Stimulated activated CD4-positive, alpha-beta T cell treated with anti-CD3 and anti-CD28 coated beads, Interleukin-12 subunit alpha, Interleukin-12 subunit beta, amount 100 ng/mL, for 24 hours (primary cell): Measurements from ENCODE around the gene PLCB1.

ENCODE experiments used
- DNase-seq, 2 experiments: peaks; one replicate each; pipeline ENCODE4 v3.0.0-alpha.2; 2020; ENCODE audit warnings: low read depth in 2 of 2

PLCB1 gene

DNA sequence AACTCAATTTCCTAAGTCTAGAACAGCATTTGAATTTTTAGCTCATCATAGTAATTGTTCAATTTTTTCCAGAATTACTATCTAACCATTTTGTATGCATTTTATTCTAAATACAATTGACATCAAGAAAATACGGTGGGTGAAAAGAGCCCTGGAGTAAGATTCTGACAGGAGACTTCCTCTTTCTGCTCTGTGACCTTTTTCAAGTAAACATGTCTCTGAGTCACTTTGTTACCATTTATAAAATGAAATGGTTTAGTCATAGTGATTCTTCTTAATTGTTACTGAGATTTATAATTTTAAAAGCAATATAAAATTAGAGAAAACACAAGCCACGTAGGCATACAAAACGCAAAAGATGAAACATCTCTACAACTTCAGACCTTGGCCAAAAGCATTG lies 80.2 kb downstream of the PLCB1 start:
- no peak for DNase-seq

DNA sequence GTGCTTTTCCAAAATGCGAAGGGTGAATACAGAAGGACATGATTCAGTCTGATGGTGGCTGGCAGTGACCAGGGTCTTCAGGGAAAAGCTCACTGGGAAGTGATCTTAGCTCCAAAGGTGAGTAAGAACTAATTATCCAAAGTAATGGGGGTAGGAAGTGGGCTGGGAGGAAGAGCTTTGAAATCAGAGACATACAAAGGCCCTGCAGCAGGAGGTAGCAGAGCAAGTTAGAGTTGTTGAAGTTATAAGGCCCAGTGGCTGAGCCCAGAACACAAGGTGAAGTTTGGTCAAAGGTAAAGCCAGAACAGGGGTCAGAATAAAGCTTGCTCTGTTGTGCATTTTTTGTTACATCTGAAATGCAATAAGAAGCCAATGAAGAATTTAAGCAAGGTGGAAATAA lies 81.2 kb downstream of the PLCB1 start:
- DNase-seq: no peak

DNA sequence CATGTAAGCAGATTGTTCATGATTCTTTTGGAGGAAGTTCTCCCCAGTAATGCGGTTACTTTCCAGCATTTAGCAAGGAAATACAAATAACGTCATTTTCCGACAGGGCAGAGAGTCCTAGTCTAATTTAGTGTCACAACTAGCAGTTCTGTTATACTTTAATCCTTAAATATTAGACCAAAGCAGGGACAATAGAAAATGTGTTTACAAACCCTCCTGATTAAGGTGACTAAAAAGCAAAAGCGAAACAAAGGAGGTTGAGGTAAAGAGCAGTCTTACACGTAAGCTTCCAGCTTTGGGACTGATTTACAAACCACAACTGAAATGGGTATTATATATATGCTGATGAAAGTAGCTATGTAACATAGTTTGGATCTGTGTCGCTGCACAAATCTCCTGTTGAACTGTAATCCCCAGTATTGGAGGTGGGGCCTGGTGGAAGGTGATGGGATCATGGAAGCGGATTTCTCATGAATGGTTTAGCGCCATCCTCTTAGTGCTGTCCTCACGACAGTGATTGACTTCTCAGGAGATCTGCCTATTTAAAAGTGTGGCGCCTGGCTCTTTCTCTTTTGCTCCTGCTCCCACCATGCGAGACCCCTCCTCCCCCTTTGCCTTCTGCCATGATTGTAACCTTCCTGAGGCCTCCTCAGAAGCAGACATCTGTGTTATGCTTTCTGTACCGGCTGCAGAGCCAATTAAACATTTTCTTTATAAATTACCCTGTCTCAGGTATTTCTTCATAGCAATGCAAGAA lies 81.9 kb downstream of the PLCB1 start:
- DNase-seq: no peak

DNA sequence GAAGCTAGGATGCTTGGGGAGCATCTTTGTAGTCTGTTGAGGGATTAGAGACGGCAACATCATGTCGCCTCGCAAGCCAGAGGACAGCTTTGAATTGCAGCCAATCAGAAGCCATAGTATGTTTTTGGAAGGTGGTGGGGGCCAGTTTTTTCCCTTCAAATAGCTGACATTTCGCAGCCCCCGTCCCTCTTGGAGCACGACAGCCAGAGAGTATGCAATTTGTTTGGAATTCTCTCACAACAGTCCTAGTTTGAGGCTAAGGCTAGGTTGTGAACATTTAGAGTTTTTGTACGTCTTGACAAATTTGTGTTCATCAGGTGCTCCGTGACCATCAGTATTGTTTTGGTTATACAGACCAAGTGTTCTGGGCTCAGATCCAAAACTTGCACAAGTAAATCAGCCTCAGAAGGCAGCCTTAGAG lies 83.3 kb downstream of the PLCB1 start:
- no peak for DNase-seq

DNA sequence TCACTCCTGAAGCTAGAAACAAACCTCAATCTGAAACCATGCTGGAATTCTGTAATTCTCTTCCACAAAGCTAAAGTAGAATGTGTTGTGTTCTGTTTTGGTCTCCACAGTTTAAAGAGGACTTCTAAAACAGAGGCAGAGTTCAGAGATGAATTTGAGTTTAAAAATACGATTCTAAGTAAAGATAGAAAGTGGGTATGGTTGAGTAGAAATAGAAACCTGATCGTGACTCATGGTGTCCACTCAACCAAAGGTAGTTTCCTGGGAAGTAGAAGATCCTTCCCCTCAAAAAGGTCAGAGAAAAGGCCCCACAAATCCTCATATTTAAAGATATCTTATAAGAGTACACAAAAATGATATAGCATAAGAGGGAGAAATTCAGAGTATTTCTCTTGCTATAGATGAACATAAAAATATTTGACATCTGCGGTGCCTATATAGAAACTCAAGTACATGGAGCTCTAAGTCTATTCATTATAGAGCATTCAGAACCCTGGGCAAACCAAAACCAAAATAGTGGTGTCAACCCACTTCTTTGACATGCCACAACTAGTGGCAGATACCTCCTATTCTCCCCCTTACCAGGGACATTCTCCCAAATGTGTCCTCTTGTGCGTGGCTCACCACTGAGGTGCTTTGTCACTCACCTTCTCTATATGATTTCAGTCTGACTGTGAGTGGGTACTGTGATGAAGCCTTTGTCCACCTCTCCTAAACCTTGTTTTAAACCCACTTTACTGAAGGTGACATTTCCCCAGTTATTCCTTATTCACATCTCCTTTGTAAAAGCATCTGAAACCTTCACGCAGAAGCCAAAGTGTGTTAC lies 84.5 kb downstream of the PLCB1 start:
- DNase-seq: no peak

GRCh38 chr20:8218861-8219260 lies 86.8 kb downstream of the PLCB1 start:
- DNase-seq: no peak

DNA sequence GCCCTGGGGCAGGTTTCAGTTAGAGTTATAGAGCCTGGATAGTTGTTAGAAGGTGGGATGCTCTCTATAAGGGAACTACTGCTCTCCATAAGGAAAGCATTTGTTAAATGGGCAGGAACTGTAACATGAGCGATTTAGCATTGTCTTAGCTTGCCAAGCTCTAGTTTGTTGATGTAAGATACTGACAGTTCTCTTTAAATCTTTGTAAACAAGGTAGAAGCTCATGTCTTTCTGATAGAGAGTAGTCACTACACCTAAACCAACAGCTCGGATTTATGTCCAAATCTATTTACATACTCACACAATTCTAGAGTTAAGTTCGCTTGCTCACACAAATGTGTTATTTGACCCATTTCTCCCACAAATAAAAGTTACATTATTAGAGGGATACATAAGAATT lies 87.3 kb downstream of the PLCB1 start:
- DNase-seq: no peak

GRCh38 chr20:8220716-8221115 lies 88.7 kb downstream of the PLCB1 start:
- no peak for DNase-seq

DNA sequence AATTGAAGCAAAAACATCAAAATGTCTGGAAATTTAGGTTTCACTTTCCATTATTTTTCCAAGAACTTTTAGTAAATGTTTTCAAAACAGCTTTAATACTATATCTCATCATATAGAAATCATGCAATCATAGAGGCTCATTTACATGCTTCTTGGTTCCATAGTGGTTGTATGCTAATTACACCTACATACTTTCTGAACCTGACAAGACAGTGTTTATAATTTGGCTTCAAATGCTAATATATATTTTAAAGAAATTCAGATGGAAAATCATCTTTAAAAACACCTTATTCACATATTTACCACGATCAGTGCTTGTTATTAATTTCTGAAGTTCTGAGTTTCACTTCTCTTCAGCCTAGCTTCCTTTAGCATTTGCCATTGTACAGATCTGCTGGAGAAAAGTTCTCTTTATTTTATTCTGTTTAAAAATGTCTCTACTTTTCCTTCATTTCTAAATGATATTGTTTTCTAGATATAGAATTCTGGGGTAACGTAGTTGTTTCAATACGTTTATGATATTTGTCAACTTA lies 89.9 kb downstream of the PLCB1 start:
- no peak for DNase-seq

DNA sequence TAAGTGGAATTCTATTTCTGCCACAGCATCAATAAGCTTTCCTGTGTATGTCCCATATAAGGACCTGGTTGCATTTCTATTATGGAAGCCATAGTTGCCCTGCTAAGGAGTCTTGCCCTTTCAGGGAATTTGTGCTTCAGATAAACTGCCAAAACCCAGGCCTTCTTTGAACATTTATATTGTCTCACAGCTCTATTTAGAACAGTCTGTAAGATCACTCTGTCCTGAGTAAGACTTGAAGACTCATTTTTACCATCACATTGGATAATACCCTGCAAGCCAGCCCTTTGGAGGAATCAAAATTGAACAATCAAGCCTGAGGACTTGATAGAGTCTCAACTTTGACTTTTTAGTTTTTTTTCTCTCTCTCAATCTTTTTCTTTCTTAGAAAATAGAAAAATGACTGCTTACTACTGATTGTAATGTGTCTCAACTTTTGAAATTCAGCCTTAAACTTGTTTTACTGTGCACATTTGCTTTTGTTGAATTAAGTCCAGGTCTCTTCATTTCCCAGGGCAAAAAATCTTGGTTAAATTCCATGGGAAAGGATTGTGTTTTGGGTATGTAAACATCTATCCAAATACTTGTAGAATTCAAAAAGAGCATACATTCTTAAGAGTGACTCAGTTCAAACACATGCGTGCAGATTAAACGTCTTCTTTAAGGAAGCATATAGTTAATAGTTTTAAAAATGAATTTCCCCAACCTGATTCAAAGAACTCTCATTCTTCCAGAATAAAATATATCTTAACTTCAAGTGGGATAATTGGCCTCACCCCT lies 91.2 kb downstream of the PLCB1 start:
- DNase-seq: no peak

- no peak for DNase-seq
These were observed 93.6 kb downstream of the PLCB1 start for GRCh38 chr20:8225658-8226057.

GRCh38 chr20:8226106-8226505 lies 94.0 kb downstream of the PLCB1 start:
- DNase-seq: no peak

- DNase-seq: no peak
These were observed 95.2 kb downstream of the PLCB1 start for GRCh38 chr20:8227293-8227692.

DNA sequence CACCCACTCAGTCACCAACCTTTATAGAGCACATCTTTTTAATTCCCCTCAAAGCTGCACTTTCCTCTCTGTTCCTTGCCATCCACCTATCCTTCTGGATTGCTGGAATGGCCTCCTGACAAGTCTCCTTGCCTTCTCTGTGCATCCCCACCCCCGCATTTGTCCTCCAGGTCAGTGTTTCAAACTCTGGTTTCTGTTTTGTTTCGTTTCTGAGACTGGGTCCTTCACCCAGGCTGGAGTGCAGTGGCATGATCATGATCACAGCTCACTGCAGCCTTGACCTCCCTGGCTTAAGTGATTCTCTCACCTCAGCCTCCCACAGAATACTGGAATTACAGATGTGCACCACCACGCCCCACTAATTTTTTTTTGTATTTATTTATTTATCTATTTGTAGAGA lies 96.2 kb downstream of the PLCB1 start:
- no peak for DNase-seq

- DNase-seq: no peak
These were observed 97.0 kb downstream of the PLCB1 start for GRCh38 chr20:8229090-8229489.

DNA sequence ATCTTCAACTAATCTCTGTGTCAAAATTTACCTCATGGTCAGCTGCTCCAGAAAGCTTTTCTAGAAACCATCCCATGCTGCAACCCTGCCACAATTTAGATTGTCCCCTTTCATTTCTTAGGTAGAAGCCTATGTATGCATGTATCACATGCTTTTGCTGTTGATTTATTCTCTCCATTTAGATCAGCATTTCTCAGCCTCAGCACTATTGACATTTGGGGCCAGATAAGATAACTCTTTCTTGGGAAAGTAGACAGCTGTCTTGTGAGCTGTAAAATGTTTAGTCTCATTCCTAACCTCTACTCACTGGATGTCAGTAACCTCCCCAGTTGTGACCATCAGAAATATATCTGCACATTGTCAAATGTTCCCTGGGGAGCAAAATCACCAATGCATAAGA lies 99.0 kb downstream of the PLCB1 start:
- no peak for DNase-seq

DNA sequence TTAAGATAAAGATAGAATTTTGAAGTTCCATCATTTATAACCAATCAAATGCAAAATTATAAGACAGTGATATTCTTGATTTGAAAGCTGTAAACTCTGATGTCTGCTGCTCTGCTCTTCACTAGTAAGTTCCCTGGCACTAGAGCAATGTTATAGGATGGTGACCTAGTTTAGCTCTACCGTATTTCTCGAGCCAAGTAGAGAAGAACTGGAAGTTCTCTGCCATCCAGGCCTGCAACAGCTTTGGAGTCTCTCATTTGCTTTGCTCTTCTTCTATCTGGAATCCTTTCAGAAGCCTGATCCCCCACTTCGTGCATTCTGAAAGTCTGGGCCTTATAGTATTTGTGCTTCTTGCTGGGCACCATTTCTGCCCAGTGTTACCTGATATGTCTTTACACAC lies 100.3 kb downstream of the PLCB1 start:
- no peak for DNase-seq

- DNase-seq: no peak
These were observed 102.5 kb downstream of the PLCB1 start for GRCh38 chr20:8234580-8234979.

GRCh38 chr20:8242066-8242465 lies 110.0 kb downstream of the PLCB1 start:
- no peak for DNase-seq

GRCh38 chr20:8242827-8243724 lies 111.0 kb downstream of the PLCB1 start:
- DNase-seq: no peak

DNA sequence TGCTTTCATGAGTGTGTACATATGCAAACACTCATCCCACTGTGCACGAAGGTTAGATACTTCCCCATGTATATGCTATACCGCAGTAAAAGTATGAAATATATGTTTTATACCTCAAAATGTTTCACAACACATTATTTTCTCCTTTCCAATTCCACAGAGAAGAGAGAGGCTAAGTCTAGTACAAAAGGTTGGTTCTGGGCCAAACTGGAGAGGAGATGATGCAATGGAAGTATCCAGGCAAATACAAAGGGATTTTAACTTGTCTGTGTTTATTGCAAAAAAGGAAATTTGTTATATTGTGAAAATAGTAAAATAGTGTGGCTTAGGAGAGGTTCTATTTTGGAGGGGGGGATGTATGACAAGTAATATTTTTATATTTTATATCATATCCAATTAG lies 112.6 kb downstream of the PLCB1 start:
- DNase-seq: no peak
